Neutrophil (primary cell): ENCODE results near the gene NCKIPSD.
A peak's percentile ranks its signal among the peaks of the same experiment; 100 is the strongest.

Experiments used
- H3K27ac ChIP-seq: fragments of 200-600 bp; sonication (generic); 2 replicates; pipeline ENCODE4 v1.5.1; 2016; ENCODE audit warnings: mild to moderate bottlenecking, moderate library complexity
- H3K27me3 ChIP-seq: fragments of 200-600 bp; sonication (generic); 2 replicates; pipeline ENCODE4 v1.6.0; 2016; ENCODE audit warnings: mild to moderate bottlenecking
- H3K36me3 ChIP-seq: fragments of 200-600 bp; sonication (generic); 2 replicates; pipeline ENCODE4 v1.5.1; 2017
- H3K4me1 ChIP-seq, 2 experiments: fragments of 200-600 bp in 1 of 2; sonication (generic) in 1 of 2; 1 replicate in 1 of 2; 2 replicates in 1 of 2; pipeline versions ENCODE4 v1.5.1 to v1.6.1; 2013 to 2016; ENCODE audit warnings: low read depth in 1 of 2, low read length in 1 of 2, mild to moderate bottlenecking in 1 of 2, moderate library complexity in 1 of 2; ENCODE audit not compliant: control insufficient read depth in 1 of 2, insufficient read depth in 1 of 2
- H3K4me3 ChIP-seq, 2 experiments: fragments of 200-600 bp in 1 of 2; sonication (generic) in 1 of 2; 1 replicate in 1 of 2; 2 replicates in 1 of 2; pipeline ENCODE4 v1.5.1; 2013 to 2016; ENCODE audit warnings: low read depth in 1 of 2, low read length in 1 of 2, mild to moderate bottlenecking in 1 of 2, moderate library complexity in 1 of 2
- H3K9me3 ChIP-seq: fragments of 200-600 bp; sonication (generic); 2 replicates; pipeline ENCODE4 v1.5.1; 2016
- TF ChIP-seq, protein P1 (sequence below): fragments of 200-600 bp; sonication (generic); IDR thresholded peaks from 2 replicates; pipeline ENCODE4 v1.5.1; 2016; ENCODE audit warnings: antibody characterized with exemption

NCKIPSD gene

DNA sequence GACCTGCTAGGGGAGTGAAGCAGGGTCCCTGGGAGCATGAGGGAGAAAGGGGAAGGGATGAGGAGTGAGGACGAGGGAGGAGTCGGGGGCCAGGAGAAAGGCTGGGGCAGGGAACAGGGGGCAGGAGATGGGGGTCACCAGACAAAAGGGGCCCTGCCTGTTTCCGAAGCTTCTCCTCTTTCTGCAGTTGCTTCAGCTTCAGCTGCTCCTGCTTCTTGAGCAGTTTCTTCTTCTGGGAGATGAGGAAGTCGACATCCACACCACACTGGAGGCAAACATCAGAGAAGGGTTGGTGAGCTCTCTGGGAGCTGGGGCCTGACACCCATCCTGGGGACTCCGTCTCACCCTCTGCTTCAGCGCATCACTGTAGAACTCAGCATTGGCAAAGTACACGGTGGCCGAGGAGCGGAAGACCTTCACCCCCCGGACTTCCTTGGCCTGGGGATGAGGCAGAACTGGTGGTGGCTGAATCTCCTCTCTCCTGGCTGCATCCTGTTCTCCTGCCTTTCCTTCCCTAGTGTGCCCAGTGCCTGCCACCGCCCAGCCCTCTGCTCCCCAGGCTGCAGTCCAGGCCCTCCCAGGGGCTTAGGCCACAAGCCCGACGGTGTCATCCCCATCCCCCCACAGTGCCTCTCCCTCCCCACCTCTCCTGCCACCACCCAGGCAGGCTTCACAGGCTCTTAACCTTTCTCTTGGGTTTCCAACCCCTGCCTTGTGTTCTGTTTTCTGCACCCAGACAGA, 57.3 kb downstream of the NCKIPSD start:
- peaks cover 87% of the 10 kb centered on the region for H3K36me3 ChIP-seq
- H3K4me1 ChIP-seq = peaks cover 20 to 26% of the 10 kb centered on the region in 2 experiments
- H3K4me3 ChIP-seq = no peak overlapping the region
- no peaks in the 10 kb centered on the region for H3K9me3 ChIP-seq
- TF ChIP-seq, protein P1, sequence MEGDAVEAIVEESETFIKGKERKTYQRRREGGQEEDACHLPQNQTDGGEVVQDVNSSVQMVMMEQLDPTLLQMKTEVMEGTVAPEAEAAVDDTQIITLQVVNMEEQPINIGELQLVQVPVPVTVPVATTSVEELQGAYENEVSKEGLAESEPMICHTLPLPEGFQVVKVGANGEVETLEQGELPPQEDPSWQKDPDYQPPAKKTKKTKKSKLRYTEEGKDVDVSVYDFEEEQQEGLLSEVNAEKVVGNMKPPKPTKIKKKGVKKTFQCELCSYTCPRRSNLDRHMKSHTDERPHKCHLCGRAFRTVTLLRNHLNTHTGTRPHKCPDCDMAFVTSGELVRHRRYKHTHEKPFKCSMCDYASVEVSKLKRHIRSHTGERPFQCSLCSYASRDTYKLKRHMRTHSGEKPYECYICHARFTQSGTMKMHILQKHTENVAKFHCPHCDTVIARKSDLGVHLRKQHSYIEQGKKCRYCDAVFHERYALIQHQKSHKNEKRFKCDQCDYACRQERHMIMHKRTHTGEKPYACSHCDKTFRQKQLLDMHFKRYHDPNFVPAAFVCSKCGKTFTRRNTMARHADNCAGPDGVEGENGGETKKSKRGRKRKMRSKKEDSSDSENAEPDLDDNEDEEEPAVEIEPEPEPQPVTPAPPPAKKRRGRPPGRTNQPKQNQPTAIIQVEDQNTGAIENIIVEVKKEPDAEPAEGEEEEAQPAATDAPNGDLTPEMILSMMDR = no peak
- H3K27ac ChIP-seq = no peak overlapping the region
- H3K27me3 ChIP-seq = no peaks in the 10 kb centered on the region

DNA sequence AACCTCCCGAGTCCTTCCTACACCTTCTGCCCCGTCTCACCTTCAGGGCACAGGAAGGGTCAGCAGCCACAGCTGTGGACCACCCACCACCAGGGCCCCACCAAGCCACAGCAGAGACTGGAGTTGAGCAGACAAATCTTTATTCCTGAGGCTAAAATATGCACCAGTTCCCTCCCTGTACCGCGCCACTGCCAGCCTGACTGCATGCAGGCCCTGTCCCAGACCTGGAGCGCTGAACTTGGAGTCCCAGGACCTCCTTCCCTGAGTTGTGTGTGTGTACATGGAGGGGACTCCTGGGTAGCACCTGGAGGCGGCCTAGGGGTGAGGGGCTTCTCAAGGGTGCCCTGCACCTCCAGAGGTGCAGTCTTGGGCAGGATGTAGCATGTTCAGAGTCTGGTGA, 60.1 kb downstream of the NCKIPSD start:
- Histone ChIP-seq H3K27me3 (no peaks in the 10 kb centered on the region), H3K36me3 (peaks cover 62% of the 10 kb centered on the region), H3K27ac (peak overlapping the region; percentile 81), H3K9me3 (no peaks in the 10 kb centered on the region), H3K4me1 (peaks cover 30 to 32% of the 10 kb centered on the region in 2 experiments), H3K4me3 (no peak overlapping the region)
- TF ChIP-seq, protein P1 = no peak

DNA sequence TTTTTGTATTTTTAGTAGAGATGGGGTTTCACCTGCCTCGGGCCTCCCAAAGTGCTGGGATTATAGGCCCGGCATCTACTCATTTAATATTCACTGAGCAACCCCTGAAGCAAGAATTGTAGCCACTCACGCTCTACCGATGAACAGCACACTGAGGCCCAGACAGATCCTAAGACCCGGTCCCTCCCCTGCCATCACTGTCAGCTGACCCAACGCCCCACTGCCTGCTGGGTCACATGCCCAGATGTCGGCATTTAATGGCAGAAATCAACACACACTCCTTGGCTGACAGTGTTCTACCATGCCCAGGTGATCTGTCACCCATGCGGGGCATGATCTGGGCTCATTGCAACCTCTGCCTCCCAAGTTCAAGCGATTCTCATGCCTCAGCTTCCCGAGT, 60.9 kb downstream of the NCKIPSD start:
- H3K4me1 ChIP-seq = peaks cover 34 to 39% of the 10 kb centered on the region in 2 experiments
- peaks cover 56% of the 10 kb centered on the region for H3K36me3 ChIP-seq
- H3K27ac ChIP-seq = peak overlapping the region; percentile 81
- no peaks in the 10 kb centered on the region for H3K27me3 ChIP-seq
- no peak overlapping the region for H3K4me3 ChIP-seq
- TF ChIP-seq, protein P1 = no peak
- H3K9me3 ChIP-seq = no peaks in the 10 kb centered on the region

DNA sequence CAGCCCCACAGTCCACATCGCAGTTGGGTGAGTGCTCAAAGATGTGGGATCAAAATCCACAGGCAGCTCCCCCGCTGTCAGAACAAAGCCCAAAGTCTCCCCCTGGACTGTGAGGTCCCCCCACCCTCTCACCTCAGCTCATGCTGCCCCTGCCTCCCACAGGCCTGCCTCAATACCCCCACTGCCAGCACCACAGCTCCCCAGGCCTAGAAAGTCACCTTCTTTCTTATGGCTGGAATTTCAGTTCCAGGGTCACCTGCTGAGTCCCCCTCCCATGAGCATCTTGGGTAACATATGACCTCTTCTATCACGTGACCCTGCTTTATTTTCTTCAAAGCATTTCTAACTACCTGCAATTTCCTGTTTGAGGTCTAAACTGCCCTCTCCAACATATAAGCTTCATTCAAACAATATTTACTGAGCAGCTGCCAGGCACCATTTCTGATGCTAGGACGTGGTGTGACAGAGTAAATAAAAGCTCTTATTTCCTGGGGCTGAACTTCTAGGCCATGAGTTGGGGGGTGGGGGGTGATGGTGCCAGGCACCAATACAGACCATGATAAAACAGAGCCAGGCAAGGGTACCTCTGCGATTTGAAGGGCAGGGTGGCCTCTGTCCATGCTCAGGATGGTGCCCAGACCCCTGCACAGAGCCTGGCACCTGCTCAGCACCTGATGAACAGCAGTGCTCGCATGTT, 61.7 kb downstream of the NCKIPSD start:
- Histone ChIP-seq H3K27ac (peak overlapping the region; percentile 81), H3K4me3 (no peak overlapping the region), H3K4me1 (peaks cover 34 to 39% of the 10 kb centered on the region in 2 experiments), H3K36me3 (peaks cover 48% of the 10 kb centered on the region), H3K27me3 (no peaks in the 10 kb centered on the region), H3K9me3 (no peaks in the 10 kb centered on the region)
- TF ChIP-seq, protein P1 = no peak
